SK-N-SH (cell line): ENCODE results near the gene RAB3IP. TPM values are rescaled to one million over a fixed set of nuclear protein-coding genes. Genes with fewer than 3 reads are reported as not detected.

Experiments used
- CTCF ChIA-PET: fragments of 300-600, 350-600 bp; formaldehyde crosslinking; extraction: SDS; loops from one replicate; lab custom pipeline; 2021; lab: Yijun Ruan, JAX
- POLR2A ChIA-PET: fragments of 350-600 bp; sonication (Branson Sonifier 250); formaldehyde crosslinking; extraction: SDS; loops from one replicate; lab custom pipeline; 2020; ENCODE audit warnings: antibody characterized with exemption, inconsistent platforms; lab: Yijun Ruan, JAX
- DNase-seq: peaks from one replicate; pipeline ENCODE4 v3.0.0; 2012
- H2AFZ ChIP-seq: fragments of 200-600 bp; sonication (generic); 2 replicates; pipeline ENCODE4 v1.8.1; 2016; ENCODE audit warnings: antibody characterized with exemption, mild to moderate bottlenecking, low read depth
- H3F3A ChIP-seq: fragments of 200-600 bp; sonication (generic); replicated peaks from 2 replicates; pipeline ENCODE3; 2016; ENCODE audit warnings: antibody characterized with exemption, mild to moderate bottlenecking; ENCODE audit not compliant: insufficient read depth
- H3K27ac ChIP-seq, 2 experiments: fragments of 200-500 bp in 1 of 2; fragments of 200-600 bp in 1 of 2; sonication (Bioruptor generic) in 1 of 2; sonication (generic), shearing (Covaris generic) in 1 of 2; 2 replicates each; pipeline versions ENCODE4 v1.5.1 to v1.6.1; 2014 to 2016; ENCODE audit warnings: low read depth in 2 of 2, inconsistent platforms in 1 of 2, low read length in 1 of 2, mild to moderate bottlenecking in 1 of 2, mixed read lengths in 1 of 2
- H3K27me3 ChIP-seq: fragments of 200-600 bp; sonication (generic), shearing (Covaris generic); 2 replicates; pipeline ENCODE4 v1.6.1; 2016; ENCODE audit warnings: mixed run types; ENCODE audit not compliant: insufficient read depth
- H3K36me3 ChIP-seq, 2 experiments: fragments of 200-500 bp in 1 of 2; fragments of 200-600 bp in 1 of 2; sonication (Bioruptor generic) in 1 of 2; sonication (generic) in 1 of 2; replicated peaks in 1 of 2; 2 replicates each; pipeline versions ENCODE3 to v1.5.1; 2014 to 2016; ENCODE audit warnings: low read length in 1 of 2, mild to moderate bottlenecking in 1 of 2; ENCODE audit not compliant: insufficient read depth in 2 of 2, control insufficient read depth in 1 of 2
- H3K4me1 ChIP-seq, 2 experiments: fragments of 200-500 bp in 1 of 2; fragments of 200-600 bp in 1 of 2; sonication (Bioruptor generic) in 1 of 2; sonication (generic), shearing (Covaris generic) in 1 of 2; 2 replicates each; pipeline versions ENCODE4 v1.5.1 to v1.6.1; 2014 to 2016; ENCODE audit warnings: low read depth in 1 of 2, low read length in 1 of 2, mixed run types in 1 of 2; ENCODE audit not compliant: insufficient read depth in 2 of 2, control insufficient read depth in 1 of 2
- H3K4me2 ChIP-seq: fragments of 200-600 bp; sonication (generic), shearing (Covaris generic); 2 replicates; pipeline ENCODE4 v1.6.1; 2017; ENCODE audit warnings: mixed run types
- H3K4me3 ChIP-seq, 2 experiments: fragments of 200-500 bp in 1 of 2; fragments of 200-600 bp in 1 of 2; sonication (Bioruptor generic) in 1 of 2; sonication (generic), shearing (Covaris generic) in 1 of 2; 2 replicates each; pipeline versions ENCODE4 v1.5.1 to v1.8.1; 2014 to 2016; ENCODE audit warnings: low read depth in 2 of 2, inconsistent platforms in 1 of 2, low read length in 1 of 2, mild to moderate bottlenecking in 1 of 2, mixed read lengths in 1 of 2, moderate library complexity in 1 of 2
- H3K79me2 ChIP-seq: fragments of 200-600 bp; sonication (generic); 2 replicates; pipeline ENCODE4 v1.8.1; 2017; ENCODE audit warnings: mild to moderate bottlenecking; ENCODE audit not compliant: insufficient read depth
- H3K9ac ChIP-seq: fragments of 200-600 bp; sonication (generic); 2 replicates; pipeline ENCODE4 v1.6.1; 2017; ENCODE audit warnings: mixed run types
- H3K9me2 ChIP-seq: fragments of 200-600 bp; sonication (generic); 2 replicates; pipeline ENCODE4 v1.6.1; 2017; ENCODE audit warnings: mixed run types
- H3K9me3 ChIP-seq: fragments of 200-600 bp; sonication (generic); 2 replicates; pipeline ENCODE4 v1.6.1; 2017; ENCODE audit warnings: mixed run types, mild to moderate bottlenecking, moderate library complexity
- H4K20me1 ChIP-seq: fragments of 200-600 bp; sonication (generic); 2 replicates; pipeline ENCODE4 v1.6.1; 2017; ENCODE audit warnings: mild to moderate bottlenecking, mixed run types; ENCODE audit not compliant: insufficient read depth
- EZH2phosphoT487 ChIP-seq: fragments of 200-600 bp; sonication (generic); IDR thresholded peaks from 2 replicates; pipeline ENCODE4 v1.6.1; 2017; ENCODE audit warnings: low read depth, mixed run types, mild to moderate bottlenecking, antibody characterized with exemption, moderate library complexity, borderline replicate concordance
- FOSL2 ChIP-seq: IDR thresholded peaks from 2 replicates; pipeline ENCODE4 v1.4.0; 2012; ENCODE audit warnings: low read depth, mild to moderate bottlenecking, moderate library complexity, borderline replicate concordance
- FOXJ3 ChIP-seq: sonication (generic); formaldehyde crosslinking; IDR thresholded peaks from 2 replicates; pipeline ENCODE4 v1.5.1; 2020; ENCODE audit warnings: mild to moderate bottlenecking, missing genetic modification reagents
- GABPA ChIP-seq: IDR thresholded peaks from 2 replicates; pipeline ENCODE4 v1.4.0; 2012; ENCODE audit warnings: low read depth, mild to moderate bottlenecking
- GATA2 ChIP-seq: sonication (generic); formaldehyde crosslinking; IDR thresholded peaks from 2 replicates; pipeline ENCODE4 v1.5.0; 2020; ENCODE audit warnings: mild to moderate bottlenecking, missing genetic modification reagents
- NFIC ChIP-seq: IDR thresholded peaks from 2 replicates; pipeline ENCODE4 v1.4.0; 2012; ENCODE audit warnings: borderline replicate concordance
- POLR2AphosphoS5 ChIP-seq: IDR thresholded peaks from 2 replicates; pipeline ENCODE4 v1.6.1; 2012; ENCODE audit warnings: low read depth, low read length
- RAD21 ChIP-seq: IDR thresholded peaks from 2 replicates; pipeline ENCODE4 v1.6.1; 2012; ENCODE audit warnings: mild to moderate bottlenecking, low read length
- RXRA ChIP-seq: IDR thresholded peaks from 2 replicates; pipeline ENCODE4 v1.4.0; 2012; ENCODE audit warnings: low read depth, mild to moderate bottlenecking, borderline replicate concordance
- TAF1 ChIP-seq: IDR thresholded peaks from 2 replicates; pipeline ENCODE4 v1.6.1; 2012; ENCODE audit warnings: low read depth, mild to moderate bottlenecking, low read length, moderate library complexity, borderline replicate concordance
- YY1 ChIP-seq: IDR thresholded peaks from 2 replicates; pipeline ENCODE4 v1.4.0; 2012; ENCODE audit warnings: low read depth, mild to moderate bottlenecking
- WGBS: methylation state at CpG from one replicate; pipeline ENCODE4 v1.1.6; 2017; ENCODE audit warnings: low lambda C conversion rate; 5-methylcytosine and 5-hydroxymethylcytosine counted together
- polyA plus RNA-seq, 3 experiments: library from polyadenylated mRNA; depleted of rRNA; stranded (reverse); fragments of >200 nt; gene quantifications; 2 replicates each; pipeline ENCODE4 v1.2.3, GENCODE V29; 2012
- TF ChIP-seq, protein P1 (sequence below): fragments of 200-600 bp; sonication (generic); IDR thresholded peaks from 2 replicates; pipeline ENCODE4 v1.6.1; 2017; ENCODE audit warnings: antibody characterized with exemption, mild to moderate bottlenecking, moderate library complexity
- TF ChIP-seq, protein P2 (sequence below): fragments of 150-350 bp; IDR thresholded peaks from 2 replicates; pipeline ENCODE4 v1.6.1; 2017; ENCODE audit warnings: antibody characterized with exemption, low read length, low read depth, borderline replicate concordance
- TF ChIP-seq, protein P3 (sequence below): IDR thresholded peaks from 2 replicates; pipeline ENCODE4 v1.4.0; 2012; ENCODE audit warnings: low read depth

Gene RAB3IP
- polyA plus RNA-seq, 1 of the 3 experiments (the other 2 are of a cell fraction), result 5.4 TPM

DNA sequence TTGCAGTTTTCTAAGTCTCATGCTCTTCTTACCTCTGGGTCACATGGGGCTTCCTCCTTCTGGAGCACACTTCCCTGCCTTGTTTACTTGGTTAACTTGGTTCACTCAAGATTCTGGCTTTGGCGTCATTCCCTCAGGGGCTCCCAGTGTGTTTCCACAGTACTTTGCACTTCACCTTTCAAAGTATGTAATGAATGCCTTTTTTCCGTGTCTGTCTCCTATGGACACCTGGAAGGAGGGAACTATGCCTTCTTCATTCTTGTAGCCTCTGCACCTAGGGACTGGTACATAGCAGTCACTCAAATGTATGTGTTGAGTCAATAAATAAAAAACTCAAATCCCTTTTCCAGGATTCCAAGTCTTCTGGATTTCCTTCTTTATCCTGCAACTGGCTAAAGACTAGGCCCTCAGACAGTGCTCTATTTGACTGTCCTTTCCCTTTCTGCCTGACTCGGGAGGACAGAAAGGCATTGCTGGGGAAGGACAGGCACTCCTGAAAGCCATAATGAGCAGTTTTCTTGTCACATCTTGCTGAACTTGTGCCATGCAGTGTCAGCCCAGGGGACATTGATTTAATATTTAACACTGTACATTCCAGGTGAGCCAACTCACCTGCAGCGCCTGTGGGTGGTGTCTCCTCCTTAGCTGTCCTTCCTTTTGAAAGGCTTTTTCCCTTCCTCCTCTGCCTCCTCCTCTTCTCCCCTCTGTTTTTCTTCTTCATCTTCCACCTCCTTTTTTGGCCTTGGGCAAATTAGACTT lies 99.2 kb downstream of the RAB3IP start:
- 79% methylated on average over 4 of the region's 4 CpGs for WGBS
- Histone ChIP-seq H4K20me1 (no peaks in the 10 kb centered on the region), H3K4me2 (no peak overlapping the region), H3K9me2 (no peaks in the 10 kb centered on the region), H3K9me3 (no peaks in the 10 kb centered on the region), H3K27me3 (no peaks in the 10 kb centered on the region), H3K4me3 (no peak overlapping the region), H3K9ac (no peak overlapping the region), H3K27ac (no peak overlapping the region), H3K4me1 (no peaks in the 10 kb centered on the region; a peak in 1 of 4 replicates), H3F3A (no peaks in the 10 kb centered on the region), H2AFZ (no peak overlapping the region), H3K36me3 (no peaks in the 10 kb centered on the region), H3K79me2 (no peaks in the 10 kb centered on the region)
- TF ChIP-seq FOSL2 (no peak), YY1 (no peak), FOXJ3 (CRISPR knock-in tag) (no peak), POLR2AphosphoS5 (no peak), RAD21 (no peak), EZH2phosphoT487 (no peak)
- TF ChIP-seq, protein P1, sequence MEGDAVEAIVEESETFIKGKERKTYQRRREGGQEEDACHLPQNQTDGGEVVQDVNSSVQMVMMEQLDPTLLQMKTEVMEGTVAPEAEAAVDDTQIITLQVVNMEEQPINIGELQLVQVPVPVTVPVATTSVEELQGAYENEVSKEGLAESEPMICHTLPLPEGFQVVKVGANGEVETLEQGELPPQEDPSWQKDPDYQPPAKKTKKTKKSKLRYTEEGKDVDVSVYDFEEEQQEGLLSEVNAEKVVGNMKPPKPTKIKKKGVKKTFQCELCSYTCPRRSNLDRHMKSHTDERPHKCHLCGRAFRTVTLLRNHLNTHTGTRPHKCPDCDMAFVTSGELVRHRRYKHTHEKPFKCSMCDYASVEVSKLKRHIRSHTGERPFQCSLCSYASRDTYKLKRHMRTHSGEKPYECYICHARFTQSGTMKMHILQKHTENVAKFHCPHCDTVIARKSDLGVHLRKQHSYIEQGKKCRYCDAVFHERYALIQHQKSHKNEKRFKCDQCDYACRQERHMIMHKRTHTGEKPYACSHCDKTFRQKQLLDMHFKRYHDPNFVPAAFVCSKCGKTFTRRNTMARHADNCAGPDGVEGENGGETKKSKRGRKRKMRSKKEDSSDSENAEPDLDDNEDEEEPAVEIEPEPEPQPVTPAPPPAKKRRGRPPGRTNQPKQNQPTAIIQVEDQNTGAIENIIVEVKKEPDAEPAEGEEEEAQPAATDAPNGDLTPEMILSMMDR, result no peak
- TF ChIP-seq, protein P2, sequence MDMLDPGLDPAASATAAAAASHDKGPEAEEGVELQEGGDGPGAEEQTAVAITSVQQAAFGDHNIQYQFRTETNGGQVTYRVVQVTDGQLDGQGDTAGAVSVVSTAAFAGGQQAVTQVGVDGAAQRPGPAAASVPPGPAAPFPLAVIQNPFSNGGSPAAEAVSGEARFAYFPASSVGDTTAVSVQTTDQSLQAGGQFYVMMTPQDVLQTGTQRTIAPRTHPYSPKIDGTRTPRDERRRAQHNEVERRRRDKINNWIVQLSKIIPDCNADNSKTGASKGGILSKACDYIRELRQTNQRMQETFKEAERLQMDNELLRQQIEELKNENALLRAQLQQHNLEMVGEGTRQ, result no peak
- no peak for DNase-seq
- CTCF ChIA-PET, result no interaction called here
- POLR2A ChIA-PET, result no interaction called here

DNA sequence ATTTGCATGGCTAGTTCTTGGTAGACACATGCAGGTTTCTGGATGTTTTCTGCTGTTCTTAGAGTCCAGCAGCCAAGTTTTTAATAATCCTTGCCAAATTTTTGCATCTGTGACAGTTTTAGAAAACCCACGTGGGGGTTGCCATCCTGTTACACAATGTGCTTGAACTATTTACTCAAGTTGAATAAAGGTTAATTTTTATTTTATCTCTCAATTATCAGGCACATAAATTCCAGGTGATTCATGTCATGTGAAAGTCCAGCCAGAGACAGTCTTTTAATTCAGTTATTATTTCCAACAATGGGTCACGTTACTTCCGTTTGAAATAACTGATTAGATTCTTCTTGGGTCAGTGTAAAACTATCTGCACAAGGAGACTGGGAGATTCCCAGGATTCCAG lies 102.1 kb downstream of the RAB3IP start:
- no peak overlapping the region for H3K27ac ChIP-seq
- CTCF ChIA-PET, result no interaction called here
- WGBS, result 10% methylated on average over 3 of the region's 3 CpGs
- H3K27me3 ChIP-seq, result no peaks in the 10 kb centered on the region
- no peak overlapping the region for H3K4me2 ChIP-seq
- POLR2A ChIA-PET, result no interaction called here
- DNase-seq, result no peak
- no peaks in the 10 kb centered on the region for H4K20me1 ChIP-seq
- no peaks in the 10 kb centered on the region for H3K9me3 ChIP-seq
- H3K4me1 ChIP-seq, result no peaks in the 10 kb centered on the region
- H2AFZ ChIP-seq, result no peak overlapping the region
- no peak overlapping the region for H3K4me3 ChIP-seq
- no peaks in the 10 kb centered on the region for H3F3A ChIP-seq
- H3K79me2 ChIP-seq, result no peaks in the 10 kb centered on the region
- TF ChIP-seq GATA2, result no peak
- TF ChIP-seq TAF1, result no peak
- TF ChIP-seq RXRA, result no peak
- TF ChIP-seq GABPA, result no peak
- TF ChIP-seq, protein P3, sequence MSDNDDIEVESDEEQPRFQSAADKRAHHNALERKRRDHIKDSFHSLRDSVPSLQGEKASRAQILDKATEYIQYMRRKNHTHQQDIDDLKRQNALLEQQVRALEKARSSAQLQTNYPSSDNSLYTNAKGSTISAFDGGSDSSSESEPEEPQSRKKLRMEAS, result no peak
- no peak for TF ChIP-seq NFIC
- TF ChIP-seq, all 33 proteins: peak for 0
- no peaks in the 10 kb centered on the region for H3K9me2 ChIP-seq
- no peak overlapping the region for H3K9ac ChIP-seq
- no peaks in the 10 kb centered on the region for H3K36me3 ChIP-seq
